CD4-positive, CD25-positive, alpha-beta regulatory T cell (primary cell): ENCODE results near the gene TBR1. TPM values are rescaled to one million over a fixed set of nuclear protein-coding genes. Genes with fewer than 3 reads are reported as not detected.

Experiments
- ATAC-seq, 2 donors: fragments of 150-1000 bp; cut with Tn5 transposase; one replicate each; pipeline ENCODE4 v1.10.0; 2021; ENCODE audit warnings: low read depth in 2 of 2, moderate number of reproducible peaks in 2 of 2, moderate library complexity in 1 of 2
- DNase-seq, 3 donors: peaks; one replicate each; pipeline versions ENCODE4 v3.0.0 to v3.0.0-alpha.2; 2012 to 2022; ENCODE audit warnings: mixed read lengths in 1 of 3
- H3K27ac ChIP-seq: one replicate; pipeline ENCODE4 v1.7.0; 2013; ENCODE audit warnings: mild to moderate bottlenecking, low read length; ENCODE audit not compliant: insufficient read depth, poor library complexity, severe bottlenecking
- H3K27me3 ChIP-seq: one replicate; pipeline ENCODE4 v1.7.0; 2013; ENCODE audit warnings: low read length; ENCODE audit not compliant: control insufficient read depth, insufficient read depth
- H3K36me3 ChIP-seq: one replicate; pipeline ENCODE4 v1.7.0; 2013; ENCODE audit warnings: mild to moderate bottlenecking, low read length, moderate library complexity; ENCODE audit not compliant: control insufficient read depth, insufficient read depth
- H3K4me1 ChIP-seq: 2 replicates; pipeline ENCODE4 v1.7.0; 2013; ENCODE audit warnings: mild to moderate bottlenecking, low read length; ENCODE audit not compliant: insufficient read depth, control insufficient read depth, poor library complexity, severe bottlenecking
- H3K4me3 ChIP-seq: one replicate; pipeline ENCODE4 v1.7.0; 2013; ENCODE audit warnings: low read depth, mild to moderate bottlenecking, low read length, moderate library complexity
- H3K9me3 ChIP-seq, 2 experiments: 1 replicate in 1 of 2; 2 replicates in 1 of 2; pipeline ENCODE4 v1.7.0; 2013; ENCODE audit warnings: low read length in 2 of 2, mild to moderate bottlenecking in 1 of 2, moderate library complexity in 1 of 2; ENCODE audit not compliant: control insufficient read depth in 2 of 2
- H3K27ac Mint-ChIP-seq, 3 donors: one replicate each; pipeline ENCODE4 v1.8.0; 2020 to 2022; ENCODE audit warnings: mild to moderate bottlenecking in 3 of 3, mixed read lengths in 3 of 3, moderate library complexity in 2 of 3
- H3K27me3 Mint-ChIP-seq: one replicate; pipeline ENCODE4 v1.8.0; 2022; ENCODE audit warnings: mild to moderate bottlenecking, mixed read lengths
- H3K36me3 Mint-ChIP-seq: one replicate; pipeline ENCODE4 v1.8.0; 2020; ENCODE audit warnings: mixed read lengths
- H3K4me1 Mint-ChIP-seq, 4 donors: one replicate each; pipeline ENCODE4 v1.8.0; 2020 to 2022; ENCODE audit warnings: mixed read lengths in 4 of 4, mild to moderate bottlenecking in 1 of 4
- H3K4me3 Mint-ChIP-seq, 4 donors: one replicate each; pipeline ENCODE4 v1.8.0; 2020 to 2022; ENCODE audit warnings: mild to moderate bottlenecking in 4 of 4, mixed read lengths in 4 of 4, moderate library complexity in 3 of 4
- H3K9me3 Mint-ChIP-seq, 7 donors: one replicate each; pipeline ENCODE4 v1.8.0; 2020 to 2022; ENCODE audit warnings: mixed read lengths in 7 of 7, mild to moderate bottlenecking in 3 of 7, moderate library complexity in 2 of 7
- polyA plus RNA-seq, 4 donors: library from polyadenylated mRNA; unstranded; fragments of 300-500 nt; fragmentation: Illumina TruSeq; gene quantifications; one replicate each; pipeline ENCODE4 v1.2.3, GENCODE V29; 2021
- total RNA-seq: library from RNA; stranded (reverse); gene quantifications from one replicate; pipeline ENCODE4 v1.2.3, GENCODE V29; 2022

Gene TBR1
- total and polyA plus RNA-seq, 5 donors from 2014 or later = 0.32 TPM; not detected in 4

- no peaks in the 10 kb centered on the region for H3K9me3 Mint-ChIP-seq
- DNase-seq = no peak
- H3K4me3 ChIP-seq = no peak overlapping the region
- peaks cover 0 to 1% (median 0%) of the 10 kb centered on the region in 4 donors for H3K4me1 Mint-ChIP-seq
- no peak overlapping the region for H3K27ac Mint-ChIP-seq
- ATAC-seq = no peak
- H3K36me3 Mint-ChIP-seq = peaks cover 24% of the 10 kb centered on the region
- no peaks in the 10 kb centered on the region for H3K9me3 ChIP-seq
- no peaks in the 10 kb centered on the region for H3K27me3 Mint-ChIP-seq
- peaks cover 14% of the 10 kb centered on the region for H3K36me3 ChIP-seq
- no peak overlapping the region for H3K27ac ChIP-seq
- no peak overlapping the region for H3K4me3 Mint-ChIP-seq
- no peaks in the 10 kb centered on the region for H3K4me1 ChIP-seq
- no peaks in the 10 kb centered on the region for H3K27me3 ChIP-seq
Measured at GRCh38 chr2:161402297-161402696, 13.8 kb upstream of the TBR1 start.

- Mint-ChIP-seq H3K4me1 (no peaks in the 10 kb centered on the region), H3K27me3 (no peaks in the 10 kb centered on the region), H3K4me3 (no peak overlapping the region), H3K36me3 (peaks cover 21% of the 10 kb centered on the region), H3K9me3 (no peaks in the 10 kb centered on the region), H3K27ac (no peak overlapping the region)
- no peak for ATAC-seq
- no peak for DNase-seq
- Histone ChIP-seq H3K27ac (no peak overlapping the region), H3K27me3 (no peaks in the 10 kb centered on the region), H3K36me3 (peaks cover 13% of the 10 kb centered on the region), H3K4me3 (no peak overlapping the region), H3K4me1 (no peaks in the 10 kb centered on the region), H3K9me3 (no peaks in the 10 kb centered on the region)
Measured at GRCh38 chr2:161406316-161406715, 9.8 kb upstream of the TBR1 start.

GRCh38 chr2:161407597-161407996 is 8.5 kb upstream of the TBR1 start:
- Histone ChIP-seq H3K27ac (no peak overlapping the region), H3K4me3 (no peak overlapping the region), H3K27me3 (no peaks in the 10 kb centered on the region), H3K9me3 (no peaks in the 10 kb centered on the region), H3K4me1 (no peaks in the 10 kb centered on the region), H3K36me3 (peaks cover 4% of the 10 kb centered on the region)
- H3K27ac Mint-ChIP-seq = no peak overlapping the region
- no peaks in the 10 kb centered on the region for H3K4me1 Mint-ChIP-seq
- H3K27me3 Mint-ChIP-seq = no peaks in the 10 kb centered on the region
- H3K36me3 Mint-ChIP-seq = peaks cover 14% of the 10 kb centered on the region
- ATAC-seq (no peak), DNase-seq (no peak)
- H3K9me3 Mint-ChIP-seq = no peaks in the 10 kb centered on the region
- H3K4me3 Mint-ChIP-seq = no peak overlapping the region

GRCh38 chr2:161409308-161409907 is 6.7 kb upstream of the TBR1 start:
- Histone ChIP-seq H3K27ac (no peak overlapping the region), H3K27me3 (peaks cover 3% of the 10 kb centered on the region), H3K4me3 (no peak overlapping the region), H3K9me3 (no peaks in the 10 kb centered on the region), H3K4me1 (peaks cover 4% of the 10 kb centered on the region), H3K36me3 (peaks cover 4% of the 10 kb centered on the region)
- no peak for ATAC-seq
- Mint-ChIP-seq H3K4me1 (peaks cover 0 to 6% (median 4%) of the 10 kb centered on the region in 4 donors), H3K9me3 (peaks cover 0 to 1% (median 0%) of the 10 kb centered on the region in 7 donors), H3K4me3 (no peak overlapping the region), H3K36me3 (peaks cover 13% of the 10 kb centered on the region), H3K27me3 (peaks cover 6% of the 10 kb centered on the region), H3K27ac (no peak overlapping the region)
- no peak for DNase-seq

GRCh38 chr2:161412346-161412745 is 3.8 kb upstream of the TBR1 start:
- no peaks in the 10 kb centered on the region for H3K9me3 ChIP-seq
- peaks cover 33% of the 10 kb centered on the region for H3K27me3 Mint-ChIP-seq
- no peak for ATAC-seq
- peaks cover 4% of the 10 kb centered on the region for H3K36me3 ChIP-seq
- no peak overlapping the region for H3K27ac Mint-ChIP-seq
- peaks cover 0 to 2% (median 0%) of the 10 kb centered on the region in 7 donors for H3K9me3 Mint-ChIP-seq
- no peak overlapping the region for H3K27ac ChIP-seq
- no peak overlapping the region for H3K4me3 Mint-ChIP-seq
- H3K4me1 Mint-ChIP-seq = peaks cover under 1 to 31% (median 27%) of the 10 kb centered on the region in 4 donors
- peaks cover 33% of the 10 kb centered on the region for H3K4me1 ChIP-seq
- H3K4me3 ChIP-seq = no peak overlapping the region
- H3K27me3 ChIP-seq = peaks cover 15% of the 10 kb centered on the region
- peaks cover 13% of the 10 kb centered on the region for H3K36me3 Mint-ChIP-seq
- no peak for DNase-seq

GRCh38 chr2:161414042-161415033 is 1.8 kb upstream of the TBR1 start:
- Mint-ChIP-seq H3K27me3 (peaks cover 52% of the 10 kb centered on the region), H3K9me3 (peaks cover 0 to 2% (median 0%) of the 10 kb centered on the region in 7 donors), H3K4me1 (peaks cover 8 to 47% (median 33%) of the 10 kb centered on the region in 4 donors), H3K36me3 (peaks cover 9% of the 10 kb centered on the region), H3K27ac (no peak overlapping the region), H3K4me3 (peak overlapping the region; percentile 53 to 88 (median 72))
- H3K27ac ChIP-seq = no peak overlapping the region
- peak overlapping the region; percentile 74 for H3K4me3 ChIP-seq
- DNase-seq = no peak
- peaks cover 3% of the 10 kb centered on the region for H3K36me3 ChIP-seq
- H3K9me3 ChIP-seq = no peaks in the 10 kb centered on the region
- H3K4me1 ChIP-seq = peaks cover 43% of the 10 kb centered on the region
- peaks cover 17% of the 10 kb centered on the region for H3K27me3 ChIP-seq
- peak; percentile 38 to 52 for ATAC-seq

- peaks cover 10 to 48% (median 37%) of the 10 kb centered on the region in 4 donors for H3K4me1 Mint-ChIP-seq
- H3K4me1 ChIP-seq = peaks cover 43% of the 10 kb centered on the region
Measured at GRCh38 chr2:161415034-161415986, 787 bp upstream of the TBR1 start.

More at GRCh38 chr2:161415034-161415986, 787 bp upstream of the TBR1 start:
- no peaks in the 10 kb centered on the region for H3K36me3 ChIP-seq
- Mint-ChIP-seq H3K4me3 (peak overlapping the region; percentile 49 to 88 (median 67)), H3K27ac (no peak overlapping the region), H3K27me3 (peaks cover 62% of the 10 kb centered on the region), H3K9me3 (peaks cover 0 to 2% (median 0%) of the 10 kb centered on the region in 7 donors), H3K36me3 (peaks cover 9% of the 10 kb centered on the region)
- H3K27me3 ChIP-seq = peaks cover 23% of the 10 kb centered on the region
- no peaks in the 10 kb centered on the region for H3K9me3 ChIP-seq
- H3K27ac ChIP-seq = no peak overlapping the region
- H3K4me3 ChIP-seq = peak overlapping the region; percentile 74
- DNase-seq (no peak), ATAC-seq (peak; percentile 27 to 51)
